Prostate gland (tissue), 2 donors: ENCODE data around the gene ZBTB5.

Source experiments
- CTCF ChIP-seq, 4 experiments: fragments of 200-600 bp in 2 of 4; fragments of 450-650 bp in 2 of 4; sonication (generic) in 2 of 4; IDR thresholded peaks; 1 replicate in 3 of 4; 2 replicates in 1 of 4; pipeline ENCODE4 v1.5.1; 2016 to 2019; ENCODE audit warnings: antibody characterized with exemption in 4 of 4, mild to moderate bottlenecking in 2 of 4, moderate library complexity in 2 of 4
- POLR2A ChIP-seq: fragments of 450-650 bp; IDR thresholded peaks from one replicate; pipeline ENCODE4 v1.6.1; 2016; ENCODE audit warnings: antibody characterized with exemption, mild to moderate bottlenecking
- POLR2AphosphoS5 ChIP-seq: sonication (generic); formaldehyde crosslinking; IDR thresholded peaks from one replicate; pipeline ENCODE4 v1.6.1; 2017; ENCODE audit warnings: antibody characterized with exemption

- TF ChIP-seq CTCF (IDR thresholded peaks at IDR 0.05), result no peak
- no peak for TF ChIP-seq POLR2AphosphoS5
- TF ChIP-seq POLR2A, result no peak
These were observed 21.0 kb upstream of the ZBTB5 start for GRCh38 chr9:37486256-37486615.
